Thoracic aorta (tissue), 2 donors: Measurements from ENCODE around the gene ANXA6. TPM values are rescaled to one million over a fixed set of nuclear protein-coding genes. Genes with fewer than 3 reads are reported as not detected.

Experiments
- ATAC-seq: fragments of 150-250 bp; one replicate; pipeline ENCODE4 v1.8.0; 2017; ENCODE audit warnings: low read depth; ENCODE audit not compliant: insufficient number of reproducible peaks, low FRiP score
- DNase-seq: peaks from one replicate; pipeline ENCODE4 v3.0.0-alpha.2; 2020; ENCODE audit warnings: low spot score
- H3K27ac ChIP-seq, 2 donors: fragments of 200-600 bp; sonication (generic); 1 replicate in 1 of 2; 2 replicates in 1 of 2; pipeline ENCODE4 v1.5.1; 2016; ENCODE audit warnings: mild to moderate bottlenecking in 2 of 2, moderate library complexity in 2 of 2
- H3K27me3 ChIP-seq: fragments of 200-600 bp; sonication (generic); replicated peaks from 2 replicates; pipeline ENCODE4 v1.6.0; 2016; ENCODE audit warnings: mild to moderate bottlenecking; ENCODE audit not compliant: insufficient read depth
- H3K36me3 ChIP-seq: fragments of 200-600 bp; sonication (generic); one replicate; pipeline ENCODE4 v1.5.1; 2016
- H3K4me1 ChIP-seq, 2 donors: fragments of 200-600 bp; sonication (generic); 1 replicate in 1 of 2; 2 replicates in 1 of 2; pipeline versions ENCODE4 v1.5.1 to v1.6.0; 2016; ENCODE audit warnings: low read depth in 2 of 2, mild to moderate bottlenecking in 1 of 2; ENCODE audit not compliant: control insufficient read depth in 1 of 2
- H3K4me3 ChIP-seq: fragments of 200-600 bp; sonication (generic); 2 replicates; pipeline ENCODE4 v1.5.1; 2016; ENCODE audit warnings: mild to moderate bottlenecking
- H3K9me3 ChIP-seq: fragments of 200-600 bp; sonication (generic); 2 replicates; pipeline ENCODE4 v1.5.1; 2016
- CTCF ChIP-seq: fragments of 200-600 bp; sonication (generic); IDR thresholded peaks from one replicate; pipeline ENCODE4 v1.5.1; 2019; ENCODE audit warnings: antibody characterized with exemption
- total RNA-seq, 2 donors: library from RNA; depleted of rRNA; stranded (reverse); fragments of >200 nt; gene quantifications; one replicate each; pipeline versions ENCODE4 v1.1.0 to v1.2.3, GENCODE V29; 2016

The ANXA6 gene
- total RNA-seq, 2 donors from 2014 or later: 207 to 349 TPM

GRCh38 chr5:151174612-151175101 lies 17.1 kb upstream of the ANXA6 start:
- Histone ChIP-seq H3K36me3 (peaks cover 3% of the 10 kb centered on the region), H3K27ac (no peak overlapping the region), H3K4me3 (peak overlapping the region; percentile 51), H3K9me3 (no peaks in the 10 kb centered on the region), H3K4me1 (no peaks in the 10 kb centered on the region), H3K27me3 (no peaks in the 10 kb centered on the region)
- TF ChIP-seq CTCF: no peak
- no peak for DNase-seq
- ATAC-seq: no peak

GRCh38 chr5:151173711-151174611 lies 16.4 kb upstream of the ANXA6 start:
- peaks cover 3% of the 10 kb centered on the region for H3K36me3 ChIP-seq
- H3K27me3 ChIP-seq: no peaks in the 10 kb centered on the region
- no peak for TF ChIP-seq CTCF
- H3K4me3 ChIP-seq: peak overlapping the region; percentile 51
- H3K27ac ChIP-seq: no peak overlapping the region
- ATAC-seq (no peak), DNase-seq (no peak)
- no peaks in the 10 kb centered on the region for H3K9me3 ChIP-seq
- no peaks in the 10 kb centered on the region for H3K4me1 ChIP-seq

GRCh38 chr5:151171529-151171928 lies 13.9 kb upstream of the ANXA6 start:
- H3K4me1 ChIP-seq: no peaks in the 10 kb centered on the region
- no peak for DNase-seq
- no peak overlapping the region for H3K4me3 ChIP-seq
- no peaks in the 10 kb centered on the region for H3K9me3 ChIP-seq
- ATAC-seq: no peak
- H3K27me3 ChIP-seq: no peaks in the 10 kb centered on the region
- H3K27ac ChIP-seq: no peak overlapping the region
- H3K36me3 ChIP-seq: no peaks in the 10 kb centered on the region
- TF ChIP-seq CTCF: no peak

GRCh38 chr5:151168602-151169344 lies 11.2 kb upstream of the ANXA6 start:
- Histone ChIP-seq H3K4me3 (no peak overlapping the region), H3K27me3 (no peaks in the 10 kb centered on the region), H3K36me3 (no peaks in the 10 kb centered on the region), H3K4me1 (no peaks in the 10 kb centered on the region), H3K27ac (no peak overlapping the region), H3K9me3 (no peaks in the 10 kb centered on the region)
- ATAC-seq (no peak), DNase-seq (no peak)
- no peak for TF ChIP-seq CTCF

GRCh38 chr5:151167022-151167421 lies 9.4 kb upstream of the ANXA6 start:
- H3K27me3 ChIP-seq: no peaks in the 10 kb centered on the region
- no peaks in the 10 kb centered on the region for H3K4me1 ChIP-seq
- DNase-seq (no peak), ATAC-seq (no peak)
- no peak overlapping the region for H3K4me3 ChIP-seq
- H3K27ac ChIP-seq: no peak overlapping the region
- H3K36me3 ChIP-seq: no peaks in the 10 kb centered on the region
- TF ChIP-seq CTCF: no peak
- no peaks in the 10 kb centered on the region for H3K9me3 ChIP-seq
